ENCODE results near the gene CLSTN2.

GRCh38 chr3:140316466-140316865 lies 381.5 kb downstream of the CLSTN2 start:
- TF ChIP-seq POLR2AphosphoS5 (IDR thresholded peaks at IDR 0.05) (no peak), CTCF (IDR thresholded peaks at IDR 0.05 in 8 of 11, conservative IDR thresholded peaks at IDR 0.05 in 3 of 11) (no peak), POLR2A (IDR thresholded peaks at IDR 0.05) (no peak)
